Measurements from ENCODE around the gene STAM.

GRCh38 chr10:17736223-17736622 is 92.3 kb downstream of the STAM start:
- TF ChIP-seq EZH2phosphoT487 (IDR thresholded peaks at IDR 0.05; ENCODE audit: low read depth) (no peak), CTCF (IDR thresholded peaks at IDR 0.05; ENCODE audit: low read depth, low read length) (peak; percentile 19; the same call in 1 of the 2 replicates)

Measured in OCI-LY3 (cell line).